Activated CD8-positive, alpha-beta memory T cell treated with anti-CD3 and anti-CD28 coated beads, Interleukin-2, amount 50 U/mL, for 1 hour (primary cell): ENCODE measurements around the gene HOXA1.
"Not testable (repeated sequence)": the region's sequence is repeated elsewhere in the genome, so short reads cannot be mapped to it uniquely, and the experiment has no call there.

Experiments used
- DNase-seq: peaks from one replicate; pipeline ENCODE4 v3.0.0-alpha.2; 2020; ENCODE audit errors: extremely low read depth

Gene HOXA1

GRCh38 chr7:27046854-27047549 lies 48.8 kb downstream of the HOXA1 start:
- no peak for DNase-seq

- not testable (repeated sequence) for DNase-seq
Measured at GRCh38 chr7:27045972-27046371, 49.8 kb downstream of the HOXA1 start.

- not testable (repeated sequence) for DNase-seq
Measured at GRCh38 chr7:27045066-27045465, 50.7 kb downstream of the HOXA1 start.
